Measurements from ENCODE around the gene USF3.
A peak's percentile ranks its signal among the peaks of the same experiment; 100 is the strongest.
"Not testable (repeated sequence)": the region's sequence is repeated elsewhere in the genome, so short reads cannot be mapped to it uniquely, and the experiment has no call there.

The USF3 gene

GRCh38 chr3:113648524-113648923, 47.9 kb downstream of the USF3 start:
- no peak for DNase-seq

- DNase-seq, result no peak
Measured at GRCh38 chr3:113643583-113643982, 52.9 kb downstream of the USF3 start.

DNA sequence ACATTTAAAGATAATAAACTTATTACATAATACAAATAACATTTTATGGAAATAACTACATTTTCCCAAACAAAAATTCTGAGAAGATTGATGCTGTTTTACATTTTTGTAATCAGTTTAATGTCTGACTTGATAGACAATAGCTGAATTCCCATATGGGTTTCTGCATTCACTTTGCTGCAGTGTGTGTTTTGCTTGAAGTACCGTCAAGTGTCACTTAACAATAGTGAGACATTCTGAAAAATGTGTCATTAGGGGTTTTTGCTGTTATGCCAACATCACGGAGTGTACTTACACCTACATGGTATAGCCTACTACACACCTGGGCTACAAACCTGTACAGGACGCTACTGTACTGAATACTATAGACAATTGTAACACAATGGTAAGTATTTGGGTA, 57.5 kb downstream of the USF3 start:
- DNase-seq, result no peak

GRCh38 chr3:113637756-113638155, 58.7 kb downstream of the USF3 start:
- DNase-seq, result no peak

DNA sequence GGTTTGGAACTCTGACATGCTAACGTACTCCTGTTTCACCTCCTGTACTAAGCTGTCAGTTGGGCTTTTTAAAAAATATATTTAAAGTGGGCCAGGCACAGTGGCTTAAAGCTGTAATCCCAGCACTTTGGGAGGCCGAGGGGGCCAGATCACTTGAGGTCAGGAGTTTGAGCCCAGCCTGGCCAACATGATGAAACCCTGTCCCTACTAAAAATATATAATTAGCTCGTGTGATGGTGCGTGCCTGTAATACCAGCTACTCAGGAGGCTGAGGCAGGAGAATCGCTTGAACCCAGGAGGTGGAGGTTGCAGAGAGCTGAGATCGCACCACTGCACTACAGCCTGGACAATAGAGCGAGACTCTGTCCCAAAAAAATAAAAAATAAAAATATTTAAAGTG, 60.4 kb downstream of the USF3 start:
- not testable (repeated sequence) for DNase-seq

DNA sequence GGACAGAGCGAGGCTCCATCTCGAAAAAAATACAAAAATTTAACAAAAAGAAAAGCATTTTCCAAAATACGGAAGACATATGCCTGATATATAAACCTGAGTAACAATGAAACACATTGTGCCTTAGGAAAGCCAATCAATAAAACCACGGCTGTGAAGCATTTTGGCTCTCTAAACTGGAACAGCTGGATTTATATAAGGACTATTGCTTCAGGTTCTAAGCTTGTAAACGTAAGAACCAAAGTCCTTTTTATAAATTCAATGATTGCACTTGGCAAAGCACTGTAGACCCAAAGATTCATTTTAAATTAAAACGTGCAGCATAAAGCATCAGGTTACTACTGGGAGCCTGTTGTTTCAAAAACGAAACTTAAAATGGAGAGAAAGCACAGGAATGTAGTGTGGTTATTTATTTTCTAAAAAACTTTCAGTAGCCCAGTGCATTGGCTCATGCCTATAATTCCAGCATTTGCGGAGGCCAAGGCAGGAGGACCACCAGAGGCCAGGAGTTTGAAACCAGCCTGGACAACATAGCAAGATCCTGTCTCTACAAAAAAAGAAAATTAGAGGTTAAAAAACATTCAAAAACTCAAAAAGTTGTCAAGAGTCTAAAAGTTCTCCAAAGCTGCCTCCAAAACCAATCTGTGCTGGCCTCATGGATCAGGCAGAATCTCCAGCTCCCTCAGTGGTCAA, 61.5 kb downstream of the USF3 start:
- no peak for DNase-seq

GRCh38 chr3:113631573-113631972, 64.9 kb downstream of the USF3 start:
- DNase-seq, result no peak

- DNase-seq, result no peak
Measured at GRCh38 chr3:113630956-113631542, 65.4 kb downstream of the USF3 start.

GRCh38 chr3:113629584-113630421, 66.6 kb downstream of the USF3 start:
- DNase-seq, result no peak

DNA sequence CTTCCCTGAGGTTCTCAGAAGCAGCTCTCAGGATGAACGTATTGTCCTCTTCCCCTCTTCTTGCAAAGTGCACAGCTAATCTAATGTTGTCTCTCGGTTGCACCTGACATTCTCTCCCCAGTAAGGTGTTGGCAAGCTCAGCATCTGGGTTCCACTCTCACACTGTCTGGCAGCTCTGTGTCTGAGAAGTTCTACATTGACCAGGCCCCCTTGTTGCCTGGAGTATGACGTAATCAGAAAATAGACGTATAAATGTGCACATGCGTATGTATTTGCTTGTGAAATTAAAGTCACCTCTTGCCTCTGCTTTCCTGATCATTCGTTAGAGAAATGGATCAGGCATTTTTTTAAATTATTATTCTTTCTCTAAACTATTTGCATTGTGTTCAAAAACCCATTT, 67.7 kb downstream of the USF3 start:
- DNase-seq, result no peak

DNA sequence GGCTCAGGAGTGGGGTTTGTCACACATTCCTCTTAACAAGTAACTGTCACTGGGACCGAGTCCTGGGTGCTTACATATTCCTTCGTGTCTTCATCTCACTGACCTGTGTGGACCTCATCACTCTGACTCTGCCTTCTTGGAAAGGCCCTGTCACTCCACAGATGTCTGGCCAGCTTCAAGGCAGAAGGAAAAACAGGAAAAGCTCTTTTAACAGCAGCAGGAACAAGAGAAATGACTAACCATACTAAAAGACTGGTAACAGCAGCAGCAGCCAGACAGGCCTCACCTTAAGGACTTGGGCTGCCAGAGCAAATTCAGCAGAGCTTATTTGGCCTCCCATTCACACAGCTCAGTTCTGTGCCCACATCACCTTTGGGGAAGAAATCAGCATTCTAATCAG, 68.1 kb downstream of the USF3 start:
- DNase-seq, result no peak

DNA sequence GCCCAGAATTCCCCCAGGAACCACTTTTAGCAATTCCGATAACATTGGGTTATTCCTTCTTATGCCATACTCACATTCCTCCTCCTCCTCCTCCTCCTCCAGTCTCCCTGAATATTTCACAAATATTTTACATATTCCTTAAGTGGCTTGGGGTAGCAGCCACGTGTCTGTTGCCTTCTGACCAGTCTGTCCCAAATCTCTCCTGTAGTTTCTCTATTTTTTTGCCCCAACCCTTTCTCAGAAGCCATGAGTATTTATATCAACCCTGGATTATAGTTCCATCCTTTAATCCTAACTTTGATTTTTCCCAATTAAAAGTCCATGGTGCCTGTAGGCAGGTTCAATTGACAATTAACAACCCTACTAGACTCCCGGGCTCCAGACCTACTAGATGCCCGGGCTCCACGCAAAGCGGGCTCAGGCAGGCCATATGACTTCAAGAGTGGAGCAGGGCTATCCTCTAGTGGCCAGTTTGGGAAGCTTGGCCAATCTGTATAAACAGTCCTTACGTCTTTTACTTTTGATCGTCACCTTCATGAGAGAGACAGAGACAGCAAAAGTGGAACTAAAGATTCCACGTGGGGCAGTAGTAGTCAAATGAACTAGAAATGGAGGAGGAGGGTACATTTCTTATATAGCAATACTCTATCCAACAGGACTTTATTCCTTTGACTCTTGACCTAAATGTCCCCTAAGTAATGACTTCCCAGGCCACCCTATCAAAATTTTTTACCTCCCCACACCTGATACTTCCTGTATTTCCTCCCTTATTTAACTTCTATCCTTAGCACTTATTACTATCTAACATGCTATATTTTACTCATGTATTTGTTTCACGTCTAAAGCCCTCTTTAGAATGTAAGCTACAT, 69.7 kb downstream of the USF3 start:
- DNase-seq, result peak in 1 of 2 experiments; percentile 11

DNA sequence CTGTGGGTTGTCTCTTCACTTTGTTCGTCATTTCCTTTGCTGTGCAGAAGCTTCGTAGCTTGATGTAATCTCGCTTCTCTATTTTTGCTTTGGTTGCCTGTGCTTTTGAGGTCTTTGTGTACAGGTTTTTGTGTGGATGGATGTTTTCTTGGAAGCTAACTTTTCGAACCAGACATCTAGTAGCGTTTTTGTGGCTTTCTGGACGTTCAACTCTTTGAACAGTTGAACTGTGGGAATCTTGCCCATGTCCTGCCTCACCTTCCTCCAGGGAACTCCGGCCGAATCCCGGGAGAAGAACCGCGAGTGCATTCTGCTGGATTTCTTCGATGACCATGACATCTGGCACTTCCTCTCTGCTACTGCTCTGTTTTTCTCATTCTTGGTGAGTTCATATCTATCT, 70.6 kb downstream of the USF3 start:
- DNase-seq, result no peak

- DNase-seq, result no peak
Measured at GRCh38 chr3:113623811-113624210, 72.6 kb downstream of the USF3 start.

- no peak for DNase-seq
Measured at GRCh38 chr3:113623324-113623723, 73.1 kb downstream of the USF3 start.

DNA sequence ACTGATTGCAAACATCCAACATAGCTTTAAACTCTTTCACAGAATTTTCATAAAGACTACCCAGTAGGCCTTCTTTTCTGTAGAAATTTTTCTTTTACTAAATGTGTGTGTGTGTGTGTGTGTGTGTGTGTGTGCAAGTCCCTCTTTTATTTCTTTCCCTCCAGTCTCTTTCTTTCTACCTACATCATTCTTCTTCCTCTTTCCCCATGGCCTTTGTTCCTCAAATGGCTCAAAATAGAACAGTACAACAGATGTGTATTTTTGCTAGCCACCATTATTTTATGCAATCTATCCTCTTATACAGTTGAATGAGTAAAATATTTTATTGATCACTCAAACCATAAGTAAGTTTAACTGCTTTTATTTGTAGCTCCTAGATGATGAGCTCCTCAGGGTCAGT, 76.4 kb downstream of the USF3 start:
- DNase-seq, result no peak

- DNase-seq, result no peak
Measured at GRCh38 chr3:113617726-113618125, 78.7 kb downstream of the USF3 start.

DNA sequence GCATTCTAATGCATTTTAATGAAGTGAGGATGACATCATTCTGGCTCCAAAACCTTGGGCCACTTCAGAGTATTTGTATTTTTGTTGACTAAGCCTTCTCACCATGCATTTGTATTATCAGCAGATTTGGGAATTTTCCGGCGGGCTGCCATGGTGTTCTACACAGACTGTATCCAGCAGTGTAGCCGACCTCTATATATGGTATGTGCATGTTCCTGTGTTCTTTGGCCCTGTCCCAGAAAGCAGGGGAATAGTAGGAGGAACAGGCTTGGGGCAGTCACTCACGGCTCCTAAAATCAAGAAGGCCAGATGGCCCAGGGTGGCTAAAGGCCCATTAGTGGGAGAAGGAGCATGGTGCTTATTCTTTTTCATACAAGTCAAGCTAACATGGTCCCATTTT, 80.5 kb downstream of the USF3 start:
- DNase-seq, result no peak

DNA sequence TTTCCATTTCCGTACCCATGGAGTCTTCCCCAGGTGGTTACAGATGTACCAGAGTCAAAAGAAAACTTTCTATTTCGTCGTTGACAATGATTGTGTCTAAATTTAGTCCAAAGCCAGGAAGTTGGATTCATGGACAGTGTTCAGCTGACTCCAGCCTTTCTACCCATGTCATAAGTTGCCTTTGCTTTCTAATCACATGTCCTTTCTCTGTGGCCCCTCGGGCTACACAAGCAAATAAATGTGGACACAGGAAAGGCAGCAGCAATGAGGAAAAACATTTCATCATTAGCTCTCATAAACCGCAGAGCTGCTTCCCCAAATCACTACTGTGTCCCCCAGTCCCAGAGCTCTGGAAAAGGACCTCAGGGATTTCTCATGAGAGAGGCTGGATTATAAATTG, 82.0 kb downstream of the USF3 start:
- DNase-seq, result no peak

- no peak for DNase-seq
Measured at GRCh38 chr3:113607219-113607596, 89.2 kb downstream of the USF3 start.

GRCh38 chr3:113606539-113607218, 89.8 kb downstream of the USF3 start:
- DNase-seq, result no peak

DNA sequence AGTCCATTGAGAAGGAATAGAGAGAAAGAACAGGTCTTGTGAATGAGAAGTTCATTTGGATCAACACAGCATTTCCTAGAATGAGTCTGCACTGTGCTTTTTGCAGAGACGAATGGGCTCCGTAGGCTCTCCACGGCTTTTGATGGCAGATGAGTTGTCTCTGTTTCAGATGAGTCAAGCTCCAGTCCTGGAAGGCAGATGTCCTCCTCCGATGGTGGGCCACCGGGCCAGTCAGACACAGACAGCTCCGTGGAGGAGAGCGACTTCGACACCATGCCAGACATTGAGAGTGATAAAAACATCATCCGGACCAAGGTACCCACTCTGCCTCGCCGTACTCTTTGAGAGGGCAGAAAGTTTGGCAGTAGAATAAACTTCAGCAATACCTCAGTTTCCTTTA, 93.6 kb downstream of the USF3 start:
- no peak for DNase-seq

- no peak for DNase-seq
Measured at GRCh38 chr3:113602256-113602655, 94.2 kb downstream of the USF3 start.
